C4-2B (cell line): ENCODE results near the gene OXTR.

ENCODE experiments used
- H3K27ac ChIP-seq: fragments of 450-650 bp; 2 replicates; pipeline ENCODE4 v1.5.1; 2017
- CTCF ChIP-seq: fragments of 450-650 bp; conservative IDR thresholded peaks from 2 replicates; pipeline ENCODE4 v1.5.1; 2017; ENCODE audit warnings: mild to moderate bottlenecking
- ZFX ChIP-seq: fragments of 450-650 bp; IDR thresholded peaks from 2 replicates; pipeline ENCODE4 v1.6.1; 2017

OXTR gene

DNA sequence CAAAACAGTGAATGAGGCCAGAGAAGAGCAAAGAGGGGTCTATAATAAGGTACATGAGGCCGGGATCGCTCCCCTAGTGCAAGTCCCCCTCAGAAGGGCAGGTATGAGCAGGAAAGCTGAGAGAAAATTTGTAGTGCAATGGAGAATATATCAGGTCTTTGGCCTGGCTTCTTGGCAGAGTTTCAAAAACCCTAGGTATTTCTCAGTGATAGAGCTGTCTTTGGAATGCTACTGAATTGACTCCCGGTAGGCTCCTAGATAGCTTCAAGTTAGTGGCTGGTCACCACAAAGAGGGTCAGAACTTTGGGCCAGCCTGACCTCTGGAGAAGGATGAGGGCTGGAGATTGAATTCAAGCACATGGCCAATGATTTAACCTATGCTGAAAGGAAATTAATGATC is 30.6 kb upstream of the OXTR start:
- no peak overlapping the region for H3K27ac ChIP-seq
- TF ChIP-seq CTCF (no peak), ZFX (no peak)

DNA sequence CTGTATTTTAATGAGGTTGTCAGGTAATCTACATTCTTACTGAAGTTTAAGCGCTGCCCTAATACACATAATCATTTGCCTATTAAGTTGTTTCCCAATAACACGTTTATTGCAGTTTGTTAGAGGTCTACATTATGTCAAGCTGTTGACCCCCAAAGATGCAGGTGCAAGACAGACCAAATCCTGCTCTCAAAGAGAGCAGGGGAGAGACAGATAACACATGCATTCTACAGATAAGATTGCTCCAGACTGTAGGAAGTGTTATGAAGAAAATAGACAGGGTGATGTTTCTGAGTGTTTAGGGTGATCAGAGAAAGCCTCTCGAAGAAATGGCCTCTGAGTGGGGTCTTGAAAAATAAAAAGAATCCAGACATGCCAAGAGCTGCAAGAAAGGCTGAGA is 24.8 kb upstream of the OXTR start:
- H3K27ac ChIP-seq: no peak overlapping the region
- no peak for TF ChIP-seq ZFX
- TF ChIP-seq CTCF: no peak

- H3K27ac ChIP-seq: no peak overlapping the region
- TF ChIP-seq ZFX (no peak), CTCF (no peak)
These were observed 23.8 kb upstream of the OXTR start for GRCh38 chr3:8793242-8793641.

DNA sequence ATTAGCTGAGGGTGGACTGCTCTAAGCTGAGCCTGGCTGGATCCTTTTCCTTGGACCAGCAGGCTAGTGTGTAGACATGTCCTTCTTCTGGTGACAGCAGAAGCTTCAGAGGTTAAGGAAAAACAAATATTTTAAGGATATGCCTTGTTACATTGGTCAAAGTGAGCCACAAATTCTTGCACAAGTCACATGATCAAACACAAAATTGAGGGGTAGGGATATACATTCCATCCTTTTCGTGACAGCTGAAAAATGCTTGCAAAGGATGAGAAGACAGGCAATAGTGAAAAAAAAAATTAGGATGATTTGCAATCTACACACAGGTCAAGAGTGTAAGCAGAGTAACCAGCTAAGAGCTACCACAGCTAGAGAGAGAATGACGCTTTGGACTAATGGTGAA is 21.1 kb upstream of the OXTR start:
- TF ChIP-seq CTCF: no peak
- TF ChIP-seq ZFX: no peak
- H3K27ac ChIP-seq: no peak overlapping the region

DNA sequence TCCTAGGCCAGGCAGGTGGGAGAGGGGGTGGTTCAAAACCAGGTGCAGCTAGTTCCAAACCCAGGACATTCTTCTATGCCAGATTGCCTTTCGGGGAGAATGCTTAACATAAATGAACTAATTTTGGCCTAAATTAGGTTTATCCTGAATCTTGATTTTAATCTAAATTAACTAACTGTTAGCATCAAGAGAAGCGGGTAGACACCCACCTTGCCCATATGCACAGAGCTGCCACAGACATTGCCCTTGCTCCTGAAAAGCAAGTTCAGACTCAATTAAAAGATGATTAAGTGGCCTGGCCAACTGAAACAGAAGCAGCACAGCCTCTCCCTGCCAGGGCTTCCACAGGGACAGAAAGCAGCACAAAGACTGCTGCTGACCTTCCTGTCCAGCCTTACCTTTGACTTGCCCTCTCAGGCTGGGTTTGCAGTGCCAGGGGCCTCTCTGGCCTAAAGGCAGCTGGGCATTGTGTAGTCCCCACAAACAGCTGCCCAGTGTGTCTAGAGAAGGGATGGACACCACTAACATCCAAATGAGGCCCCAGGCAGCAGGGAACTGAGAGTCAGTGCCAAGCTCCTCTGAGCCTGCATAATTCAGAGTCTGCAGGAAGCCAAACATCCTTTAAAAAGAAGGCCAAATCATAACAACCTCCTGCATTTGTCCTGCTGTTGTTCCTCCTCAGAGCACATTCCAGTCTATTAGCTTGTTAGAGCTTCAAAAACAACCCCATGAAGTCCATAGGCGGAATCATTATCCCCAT is 15.4 kb upstream of the OXTR start:
- no peak for TF ChIP-seq ZFX
- TF ChIP-seq CTCF: no peak
- no peak overlapping the region for H3K27ac ChIP-seq

- TF ChIP-seq ZFX (no peak), CTCF (no peak)
- no peak overlapping the region for H3K27ac ChIP-seq
These were observed 10.9 kb upstream of the OXTR start for GRCh38 chr3:8780279-8780678.

DNA sequence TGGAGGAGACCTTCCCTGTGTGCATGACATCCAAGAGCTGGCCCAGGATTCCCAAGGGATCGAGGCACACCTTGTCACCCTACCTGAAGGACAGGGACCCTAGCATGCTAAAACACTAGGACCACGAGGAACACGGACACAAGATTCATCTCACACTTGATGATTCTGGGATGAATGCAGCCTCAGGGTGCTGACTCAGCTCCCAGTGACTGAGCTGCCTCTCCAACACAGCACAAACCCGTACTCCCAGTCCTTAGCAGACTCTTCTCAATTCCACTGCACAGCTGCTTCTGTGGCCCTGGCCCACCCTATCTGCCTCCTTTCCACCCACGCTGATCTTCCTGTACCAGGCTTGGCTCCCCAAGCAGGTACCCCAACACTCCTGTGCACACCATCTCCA is 9.1 kb upstream of the OXTR start:
- TF ChIP-seq ZFX (no peak), CTCF (no peak)
- H3K27ac ChIP-seq: no peak overlapping the region
